Pulmonary artery endothelial cell (primary cell): ENCODE measurements around the gene PTPRG. TPM values are rescaled to one million over a fixed set of nuclear protein-coding genes. Genes with fewer than 3 reads are reported as not detected.
"Not testable (repeated sequence)": the region's sequence is repeated elsewhere in the genome, so short reads cannot be mapped to it uniquely, and the experiment has no call there.

Experiments used
- DNase-seq: peaks from one replicate; pipeline ENCODE4 v3.0.0-alpha.2; 2011; ENCODE audit warnings: low read depth, low spot score
- total RNA-seq: library from RNA; depleted of rRNA; stranded (reverse); fragments of >200 nt; gene quantifications from 2 replicates; pipeline ENCODE4 v1.2.3, GENCODE V29; 2014

The PTPRG gene
- total RNA-seq, 1 donor from 2014 or later: 41.0 TPM

DNA sequence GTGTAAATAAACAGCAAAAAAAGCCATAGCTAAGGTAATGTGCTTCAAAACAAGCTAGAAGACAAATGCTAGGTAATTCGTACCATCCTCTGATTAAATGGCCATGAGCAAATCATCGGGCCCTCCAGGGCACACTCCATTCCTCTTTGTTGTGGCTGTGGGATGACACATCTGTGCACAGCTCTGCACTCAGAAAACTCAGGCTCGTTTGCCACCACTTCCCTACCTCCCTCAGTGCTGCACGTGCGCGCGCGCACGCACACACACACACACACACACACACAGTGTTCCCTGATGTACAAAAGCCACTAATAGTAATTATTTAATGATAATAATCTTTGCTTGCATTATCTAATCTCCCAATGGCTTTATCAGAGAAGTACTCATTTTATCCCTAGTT, 475.4 kb downstream of the PTPRG start:
- DNase-seq: no peak

DNA sequence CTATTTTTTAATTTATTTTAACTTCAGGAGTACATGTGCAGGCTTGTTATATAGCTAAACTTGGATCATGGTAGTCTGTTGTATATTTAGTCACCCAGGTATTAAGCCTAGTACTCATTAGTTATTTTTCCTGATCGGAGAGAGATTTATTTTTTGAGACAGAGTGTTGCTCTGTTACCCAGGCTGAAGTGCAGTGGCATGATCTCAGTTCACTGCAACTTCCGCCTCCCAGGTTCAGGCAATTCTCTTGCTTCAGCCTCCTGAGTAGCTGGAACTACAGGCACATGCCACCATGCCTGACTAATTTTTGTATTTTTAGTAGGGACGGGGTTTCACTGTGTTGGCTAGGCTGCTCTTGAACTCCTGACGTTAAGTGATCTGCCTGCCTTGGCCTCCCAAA, 477.4 kb downstream of the PTPRG start:
- DNase-seq: not testable (repeated sequence)

DNA sequence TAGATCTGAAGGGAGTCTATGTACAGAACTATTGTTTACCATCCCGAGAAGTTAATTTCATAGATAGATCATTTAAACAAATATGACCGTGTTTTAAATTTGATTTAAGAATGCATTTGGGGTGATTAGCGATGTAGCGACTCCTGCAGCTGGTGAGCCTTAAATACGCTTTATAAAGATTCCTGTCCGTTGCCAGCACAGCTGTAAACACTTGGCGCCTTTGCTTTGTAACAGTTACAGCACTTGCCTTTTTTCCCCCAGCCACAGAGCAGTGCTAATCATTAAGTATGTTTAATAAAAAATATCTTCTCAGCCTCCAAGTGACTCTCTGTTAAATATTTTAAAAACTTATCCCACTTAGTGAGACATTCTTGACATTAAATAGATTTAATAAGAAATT, 478.2 kb downstream of the PTPRG start:
- no peak for DNase-seq

DNA sequence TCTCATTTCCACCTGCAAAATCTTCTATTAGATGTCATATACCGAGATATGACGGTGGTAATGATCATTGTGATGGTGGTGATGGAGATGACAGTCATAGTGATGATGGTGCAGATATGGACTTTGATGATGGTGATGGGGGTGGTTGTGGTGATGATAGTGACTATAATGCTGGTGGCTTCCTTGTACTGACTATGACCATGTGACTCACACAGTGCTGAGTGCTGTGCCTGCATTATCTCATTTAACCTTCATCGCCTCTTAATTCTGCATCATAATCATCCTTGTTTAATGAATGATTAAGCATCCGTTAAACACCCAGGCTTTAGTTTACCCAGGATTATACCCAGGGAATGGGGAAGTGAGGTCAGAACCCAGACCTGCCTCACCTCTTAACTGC, 480.3 kb downstream of the PTPRG start:
- no peak for DNase-seq

DNA sequence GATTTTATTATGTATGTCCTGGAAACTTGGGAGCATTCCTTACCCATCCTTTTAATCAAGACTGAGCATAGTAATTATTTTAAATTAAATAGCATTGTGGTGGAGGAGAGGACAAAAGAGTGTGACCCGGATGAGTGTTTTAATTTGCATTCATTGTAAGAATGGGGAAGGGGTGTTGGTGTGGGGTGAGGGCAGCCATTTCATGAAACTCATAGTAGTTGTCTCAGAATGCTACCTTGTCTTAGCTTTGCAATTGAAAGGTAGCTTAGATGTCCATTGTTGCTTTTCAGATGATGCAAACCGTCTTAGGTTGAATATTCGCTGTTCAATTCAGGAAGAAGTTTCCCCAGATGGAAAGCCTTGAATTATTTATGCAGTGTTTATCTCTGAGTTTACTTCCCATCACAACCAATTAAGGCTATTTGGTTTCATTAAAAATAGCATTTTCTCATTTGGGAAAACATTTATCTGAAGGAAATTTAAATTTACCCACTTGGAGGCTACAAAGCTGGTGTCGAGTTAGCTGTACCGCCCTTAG, 483.6 kb downstream of the PTPRG start:
- DNase-seq: no peak

DNA sequence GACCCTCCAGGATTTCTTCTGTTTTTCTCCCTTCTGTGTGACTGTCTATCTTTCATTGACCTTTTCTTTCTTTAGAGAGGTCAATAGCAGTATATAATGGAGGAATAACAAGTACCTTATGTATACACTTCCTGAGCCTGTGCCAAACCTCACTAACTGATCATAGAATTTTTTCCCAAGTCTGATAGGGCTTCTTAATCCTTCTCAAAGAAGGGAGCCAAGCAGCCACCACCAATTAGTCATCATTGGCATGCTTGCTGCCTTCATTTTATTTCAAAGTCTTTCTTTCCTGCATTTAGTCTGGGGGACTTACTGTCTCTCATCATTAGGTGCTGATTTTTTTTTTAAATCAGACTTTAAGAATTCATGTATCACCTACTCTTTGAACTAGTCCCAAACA, 485.0 kb downstream of the PTPRG start:
- DNase-seq: no peak

DNA sequence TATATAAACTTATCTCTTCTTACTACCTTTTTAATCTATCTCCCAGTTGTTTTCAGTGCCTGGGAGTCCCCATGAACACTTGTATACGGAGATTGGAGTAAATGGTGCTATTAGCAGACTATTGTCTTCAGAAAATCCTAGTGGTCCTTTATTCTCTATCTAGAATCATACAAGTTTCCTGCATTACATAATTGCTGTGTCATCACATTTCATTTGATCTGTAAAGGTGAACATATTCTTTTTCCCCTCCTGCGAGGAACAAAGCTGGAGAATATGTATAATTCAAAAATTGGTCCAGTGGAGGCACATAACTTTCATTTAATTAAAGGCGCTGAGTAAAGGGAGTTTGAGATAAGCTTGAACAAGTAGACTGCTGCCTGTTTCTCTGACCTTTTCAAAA, 487.2 kb downstream of the PTPRG start:
- DNase-seq: no peak

DNA sequence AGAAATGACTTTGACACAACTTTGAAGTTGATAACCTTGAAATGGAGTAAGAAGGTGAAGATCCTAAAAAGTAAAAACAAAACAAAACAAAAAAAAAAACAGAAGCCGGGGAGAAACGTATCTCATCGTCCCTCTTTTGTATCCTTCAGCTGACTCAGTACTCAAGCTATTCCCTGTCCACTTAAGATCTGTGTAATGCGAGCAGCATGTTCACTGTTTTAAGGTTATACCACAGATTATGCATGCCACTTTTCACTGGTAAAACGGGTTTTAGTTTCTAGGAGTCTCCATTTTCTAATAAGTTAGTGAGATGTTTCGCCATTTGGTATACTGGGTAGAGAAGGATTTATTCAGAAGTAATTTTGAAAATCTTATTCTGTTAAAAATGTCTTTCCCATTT, 487.7 kb downstream of the PTPRG start:
- no peak for DNase-seq

DNA sequence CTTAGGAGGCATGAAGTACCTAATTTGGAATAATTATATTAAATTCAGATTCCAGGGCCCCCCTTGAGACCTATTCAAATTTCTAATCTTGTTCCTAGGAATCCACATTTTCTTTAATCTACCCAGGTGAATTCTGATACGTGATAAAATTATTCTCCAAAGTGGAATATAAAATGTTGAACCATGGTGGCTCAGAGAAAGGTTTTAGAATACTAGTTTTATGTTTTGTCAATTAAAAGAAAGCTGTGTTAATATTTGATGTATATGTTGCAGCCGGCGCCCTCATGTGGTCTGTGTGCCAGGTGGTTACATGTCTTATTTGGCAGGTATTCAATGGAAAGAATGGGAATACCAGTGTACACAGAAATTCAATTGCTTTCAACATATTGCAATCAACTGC, 490.1 kb downstream of the PTPRG start:
- DNase-seq: peak; percentile 19

DNA sequence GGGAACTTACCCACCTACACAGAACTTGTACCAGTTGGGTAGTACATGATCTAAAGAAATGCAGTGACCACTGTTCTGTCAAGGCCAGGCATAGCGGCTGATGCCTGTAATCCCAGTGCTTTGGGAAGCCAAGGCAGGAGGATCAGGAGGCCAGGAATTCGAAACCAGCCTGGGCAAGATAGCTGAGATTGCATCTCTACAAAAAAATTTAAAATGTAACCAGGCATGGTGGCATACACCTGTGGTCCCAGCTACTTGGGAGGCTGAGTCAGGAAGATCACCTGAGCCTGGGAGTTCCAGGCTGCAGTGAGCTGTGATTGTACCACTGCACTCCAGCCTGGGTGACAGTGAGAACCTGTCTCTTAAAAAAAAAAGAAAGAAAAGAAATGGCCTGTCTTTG, 491.0 kb downstream of the PTPRG start:
- no peak for DNase-seq

DNA sequence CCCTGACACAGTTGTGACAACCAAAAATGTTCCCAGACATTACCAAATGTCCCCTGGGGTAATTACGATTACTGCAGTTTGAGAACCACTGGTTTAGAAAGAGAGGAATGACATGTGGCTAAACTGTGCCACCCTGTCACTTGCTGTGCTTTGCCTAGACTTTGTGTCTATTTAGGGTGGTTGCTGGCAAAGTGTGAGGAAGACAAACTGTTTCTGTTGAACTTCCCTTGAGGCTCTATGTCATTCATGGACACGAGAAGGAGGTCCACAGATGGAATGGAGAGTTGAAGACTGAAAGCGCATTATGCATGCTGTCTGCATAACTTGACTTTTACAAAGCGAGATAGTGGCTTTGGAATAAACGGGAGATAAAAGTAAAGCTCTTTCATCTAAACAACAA, 495.3 kb downstream of the PTPRG start:
- no peak for DNase-seq

DNA sequence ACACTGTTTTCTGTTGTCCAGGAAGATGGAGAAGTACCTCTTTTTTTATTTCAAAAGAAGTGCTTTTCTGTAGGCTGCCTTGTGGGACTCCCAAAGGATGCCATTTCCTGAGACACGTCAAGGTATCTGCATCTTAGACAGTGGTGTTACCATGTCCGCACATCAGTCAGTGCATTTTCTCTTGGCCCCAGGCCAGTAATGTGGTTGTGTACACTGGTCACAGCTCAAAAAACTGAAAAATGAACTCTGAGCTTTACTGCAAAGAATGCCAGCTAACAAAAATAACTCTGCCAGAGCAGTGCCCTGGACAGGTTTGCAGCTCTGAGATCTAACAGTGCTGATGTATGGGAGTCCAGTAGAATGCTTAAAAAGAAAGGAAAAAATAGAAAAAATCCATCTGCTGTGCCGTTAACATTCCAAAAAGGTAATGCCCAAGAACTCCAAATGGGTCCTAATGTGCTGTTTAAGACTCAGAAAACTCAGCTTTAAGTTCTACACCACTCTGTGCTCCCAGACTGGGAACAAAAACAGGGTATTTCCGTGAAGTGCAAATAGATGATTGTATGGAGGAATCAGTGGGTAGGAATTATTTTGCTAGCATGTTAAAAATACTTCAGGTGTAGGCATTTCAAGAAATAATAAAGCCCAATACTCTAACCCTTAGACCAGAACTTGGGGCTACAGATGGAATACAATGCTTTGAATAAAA, 496.1 kb downstream of the PTPRG start:
- DNase-seq: no peak

DNA sequence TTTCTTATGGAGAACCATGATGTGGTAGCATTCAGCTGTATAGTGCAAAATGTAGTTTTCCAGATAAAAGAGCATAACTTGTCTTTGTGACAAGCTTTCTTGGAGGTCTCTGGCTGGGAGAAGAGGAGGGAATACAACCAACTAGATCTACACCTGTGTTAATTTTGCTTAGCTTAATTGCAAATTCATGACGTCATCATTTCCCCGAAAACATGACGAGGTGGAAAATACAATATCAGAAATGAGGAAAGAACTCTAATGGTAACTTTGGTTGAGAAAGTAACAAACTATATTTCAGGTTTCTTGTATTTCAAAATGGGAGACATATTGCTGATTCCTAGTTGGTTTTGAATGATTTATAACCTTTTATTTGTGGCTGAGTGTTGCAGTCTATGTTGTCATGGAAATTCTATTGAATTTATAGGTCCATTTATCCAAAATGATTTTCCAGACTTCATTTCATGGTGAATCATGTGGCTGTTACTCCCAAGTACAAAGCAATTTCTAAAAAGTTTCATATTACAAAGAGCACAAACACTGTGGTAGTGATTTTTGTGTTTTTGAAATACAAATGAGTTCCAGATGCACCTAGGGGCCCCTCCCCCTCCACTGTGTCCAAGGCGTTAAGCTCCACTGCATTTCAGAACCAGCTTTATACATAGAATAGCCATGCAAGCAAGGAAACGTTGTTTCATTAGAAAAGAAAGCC, 504.8 kb downstream of the PTPRG start:
- DNase-seq: no peak

DNA sequence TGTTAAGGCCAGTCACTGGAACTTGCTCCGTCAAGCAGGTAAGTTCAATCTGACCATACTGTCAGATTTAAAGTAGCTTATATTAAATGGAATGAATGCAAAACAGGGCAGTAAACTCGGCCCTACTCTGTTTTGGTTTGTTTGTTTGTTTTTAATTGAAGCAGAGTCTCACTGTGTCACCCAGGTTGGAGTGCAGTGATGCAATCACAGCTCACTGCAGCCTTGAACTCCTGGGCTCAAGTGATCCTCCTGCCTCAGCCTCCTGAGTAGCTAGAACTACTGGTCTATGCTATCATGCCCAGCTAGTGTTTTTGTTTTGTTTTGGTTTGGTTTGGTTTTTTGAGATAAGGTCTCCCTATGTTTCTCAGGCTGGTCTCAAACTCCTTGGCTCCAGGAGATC, 507.0 kb downstream of the PTPRG start:
- no peak for DNase-seq

DNA sequence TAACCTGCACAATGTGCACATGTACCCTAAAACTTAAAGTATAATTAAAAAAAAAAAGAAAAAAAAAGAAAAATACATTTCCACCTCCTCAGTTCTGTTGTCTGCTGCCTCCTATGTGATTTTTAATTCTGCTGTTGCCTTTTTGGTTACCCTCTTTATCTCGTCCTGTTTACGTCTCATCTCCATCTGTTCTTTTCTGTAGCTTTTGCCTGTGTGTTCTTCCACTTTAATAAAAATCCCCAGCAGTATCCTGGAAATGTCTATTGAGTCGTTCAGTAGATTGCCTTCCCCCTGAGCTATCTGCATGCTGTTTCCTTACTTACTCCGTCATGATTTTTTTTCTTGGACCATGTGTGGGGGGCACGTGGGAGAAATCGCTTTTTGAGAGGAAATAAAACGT, 509.5 kb downstream of the PTPRG start:
- no peak for DNase-seq

DNA sequence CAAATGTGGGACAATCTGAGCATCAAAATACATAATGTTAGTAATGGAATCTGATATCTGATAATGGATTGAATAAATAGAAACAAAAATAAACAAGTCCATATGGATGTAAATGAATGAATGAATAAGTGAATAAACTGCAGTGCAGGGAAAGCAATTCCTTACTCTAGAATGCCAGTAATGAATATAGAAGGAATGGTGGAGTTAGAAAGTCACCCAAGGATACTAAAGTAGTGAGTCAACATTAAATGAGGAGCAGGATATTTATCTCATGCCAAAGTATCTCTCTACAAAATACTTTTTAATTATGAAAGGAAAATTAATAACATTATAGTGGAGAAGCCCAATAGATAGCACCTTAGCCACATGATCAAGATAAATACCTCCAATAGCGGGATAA, 511.7 kb downstream of the PTPRG start:
- DNase-seq: no peak

DNA sequence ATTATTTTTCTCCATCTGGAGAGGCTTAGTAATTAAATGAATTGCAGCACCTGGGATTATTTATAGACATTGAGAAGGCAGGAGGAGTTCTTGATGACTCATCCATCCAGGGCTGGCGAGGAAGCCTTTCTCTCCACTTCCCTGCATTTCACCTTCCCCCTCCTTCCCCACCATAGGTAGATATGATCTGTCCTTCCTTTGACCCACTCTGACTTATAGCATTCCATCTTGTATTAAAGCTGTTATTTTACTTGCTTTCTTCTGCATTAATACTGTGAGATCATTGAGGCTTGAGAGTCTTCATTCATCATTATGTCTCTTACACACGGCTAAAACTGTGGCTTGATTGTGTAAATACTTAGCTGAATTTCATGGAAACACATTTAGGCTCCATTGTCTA, 523.2 kb downstream of the PTPRG start:
- no peak for DNase-seq

DNA sequence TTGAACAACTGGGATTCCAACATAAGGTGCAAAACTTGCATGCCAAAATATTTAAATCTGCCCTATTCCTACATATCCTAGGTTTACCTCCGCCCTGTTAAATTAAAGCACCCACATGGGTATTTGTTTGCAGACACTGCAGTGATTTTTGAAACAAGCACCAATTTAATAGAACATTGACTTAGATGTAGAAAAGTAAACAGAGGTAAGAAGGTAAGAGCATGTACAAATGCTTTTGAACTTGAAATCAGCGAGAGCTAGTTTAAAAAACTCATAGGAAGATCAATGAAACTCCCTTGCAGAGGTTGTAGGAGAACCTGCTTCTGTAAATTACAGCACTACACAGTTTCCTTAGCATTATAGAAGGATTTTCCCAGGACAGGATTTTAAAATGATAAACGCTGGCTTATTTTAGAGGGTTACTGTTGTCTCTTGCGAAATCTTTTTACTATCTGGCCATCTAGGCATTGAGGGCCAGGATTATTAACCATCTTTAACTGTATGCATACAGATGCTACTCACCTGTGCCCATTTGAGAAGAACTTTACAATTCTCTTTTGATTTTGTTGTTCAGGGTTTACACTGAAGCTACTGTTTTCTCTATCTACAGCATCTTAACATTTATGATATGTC, 527.2 kb downstream of the PTPRG start:
- DNase-seq: no peak

DNA sequence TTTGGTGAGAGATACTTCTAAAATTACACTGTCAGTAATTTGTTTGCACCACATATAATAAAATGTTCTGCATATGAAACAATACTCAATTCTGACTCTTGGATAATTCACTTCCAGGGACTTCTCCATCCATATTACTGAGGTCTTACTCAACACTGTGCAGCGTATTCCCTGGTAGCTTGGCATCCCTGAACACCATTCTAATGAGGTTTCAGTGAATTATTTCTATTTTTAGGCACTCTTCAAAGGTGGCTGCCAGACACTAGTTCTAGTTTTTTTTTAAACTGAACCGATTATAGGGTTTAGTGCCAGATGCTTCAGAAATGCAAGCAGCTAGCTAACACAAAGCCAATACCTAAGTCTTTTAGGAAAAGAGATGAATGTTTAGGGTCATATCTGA, 528.7 kb downstream of the PTPRG start:
- DNase-seq: no peak

DNA sequence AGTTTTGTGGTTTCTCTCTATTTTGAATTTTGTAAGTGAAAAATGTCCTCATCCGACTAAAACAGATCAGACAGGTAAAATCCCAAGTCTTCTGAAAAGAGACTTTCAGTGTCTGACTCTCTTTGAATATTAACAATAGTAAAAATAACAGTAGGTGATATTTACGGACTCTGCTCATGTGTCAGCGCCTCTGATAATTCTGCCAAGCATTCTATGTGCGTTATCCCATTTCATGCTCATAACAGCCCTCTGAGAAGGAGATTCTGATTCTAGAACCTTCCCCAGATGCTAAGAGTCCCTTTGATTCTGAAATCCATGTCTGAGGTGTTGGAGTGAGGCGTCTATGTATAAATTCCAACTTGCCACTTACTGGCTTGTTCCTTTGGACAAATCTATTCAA, 529.1 kb downstream of the PTPRG start:
- DNase-seq: no peak

DNA sequence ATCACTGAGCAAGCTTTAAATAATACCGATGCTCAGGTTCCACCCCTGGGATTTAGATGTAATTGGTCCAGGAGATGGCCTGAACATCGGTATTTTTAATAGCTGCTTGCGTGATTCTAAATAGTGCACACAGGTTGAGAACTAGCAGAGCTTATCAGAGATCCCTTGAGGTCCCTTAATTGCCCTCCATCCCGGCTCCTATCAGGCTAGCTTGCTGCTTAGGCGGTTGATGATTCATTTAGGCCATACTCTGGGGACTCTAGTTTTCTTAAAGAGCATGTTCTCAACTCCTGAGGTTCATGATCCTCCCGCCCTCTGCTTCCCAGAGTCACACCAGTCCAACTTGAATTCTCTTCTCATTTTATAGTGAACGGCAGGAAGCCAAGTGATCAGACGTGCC, 531.7 kb downstream of the PTPRG start:
- no peak for DNase-seq

DNA sequence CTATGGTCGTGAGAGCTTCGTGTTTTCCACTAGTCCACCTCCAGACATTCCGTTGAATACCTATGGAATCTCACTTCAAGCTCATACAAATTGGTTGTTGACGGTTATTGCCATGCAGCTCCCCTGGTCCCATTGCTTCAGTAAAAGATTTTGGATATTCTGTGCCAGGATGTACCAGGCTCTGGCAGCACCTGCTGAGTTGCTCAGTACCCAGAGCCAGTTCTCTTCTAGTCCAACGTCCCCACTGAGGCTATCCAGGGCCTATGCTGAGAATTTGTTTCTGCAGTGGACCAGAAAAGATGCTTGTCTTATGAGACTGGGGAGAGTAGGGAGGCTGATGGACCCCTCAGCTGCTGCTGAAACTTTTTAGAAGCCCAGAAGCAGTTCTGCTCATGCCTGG, 533.1 kb downstream of the PTPRG start:
- DNase-seq: no peak

DNA sequence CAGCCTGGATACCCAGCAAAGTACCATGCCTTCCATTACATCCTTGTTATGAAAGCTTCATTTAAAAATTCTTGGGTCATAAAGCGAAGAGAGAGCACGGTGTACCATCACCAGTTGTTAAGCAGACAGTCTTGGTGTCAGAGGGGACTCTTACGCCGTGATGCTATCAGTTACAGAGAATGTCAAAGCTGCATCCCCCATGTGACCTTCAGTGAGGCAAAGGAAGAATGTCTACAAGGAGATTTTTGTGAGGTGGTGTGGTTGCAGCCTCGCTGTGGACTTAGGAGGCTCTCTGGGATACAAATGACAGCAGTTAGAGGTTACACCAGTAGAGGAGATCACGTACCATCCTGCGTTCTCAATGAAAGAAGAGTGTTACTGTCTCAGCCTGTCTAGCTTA, 533.7 kb downstream of the PTPRG start:
- DNase-seq: no peak
